Medulla oblongata (tissue), 1 donor: Measurements from ENCODE around the gene RENBP.

Experiments
- DNase-seq: peaks from one replicate; pipeline ENCODE4 v3.0.0-alpha.2; 2015; ENCODE audit errors: extremely low spot score

RENBP gene

DNA sequence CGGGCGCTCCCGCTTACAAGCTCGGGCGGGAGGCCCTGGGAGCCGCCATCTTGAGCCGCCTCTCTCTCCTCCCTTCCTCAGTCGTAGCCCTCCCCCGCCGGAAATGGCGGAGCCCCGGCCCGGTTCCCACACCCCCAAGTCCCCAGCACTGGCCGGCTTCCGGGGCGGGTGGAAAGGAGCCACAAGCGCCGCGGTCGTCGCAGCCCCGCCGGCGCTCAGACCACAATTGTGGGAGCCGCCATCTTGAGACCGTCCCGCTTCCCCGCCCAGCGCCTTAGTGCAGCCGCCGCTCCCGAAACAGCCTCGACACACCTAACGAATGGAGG lies 26.6 kb upstream of the RENBP start:
- DNase-seq, result peak; percentile 91

DNA sequence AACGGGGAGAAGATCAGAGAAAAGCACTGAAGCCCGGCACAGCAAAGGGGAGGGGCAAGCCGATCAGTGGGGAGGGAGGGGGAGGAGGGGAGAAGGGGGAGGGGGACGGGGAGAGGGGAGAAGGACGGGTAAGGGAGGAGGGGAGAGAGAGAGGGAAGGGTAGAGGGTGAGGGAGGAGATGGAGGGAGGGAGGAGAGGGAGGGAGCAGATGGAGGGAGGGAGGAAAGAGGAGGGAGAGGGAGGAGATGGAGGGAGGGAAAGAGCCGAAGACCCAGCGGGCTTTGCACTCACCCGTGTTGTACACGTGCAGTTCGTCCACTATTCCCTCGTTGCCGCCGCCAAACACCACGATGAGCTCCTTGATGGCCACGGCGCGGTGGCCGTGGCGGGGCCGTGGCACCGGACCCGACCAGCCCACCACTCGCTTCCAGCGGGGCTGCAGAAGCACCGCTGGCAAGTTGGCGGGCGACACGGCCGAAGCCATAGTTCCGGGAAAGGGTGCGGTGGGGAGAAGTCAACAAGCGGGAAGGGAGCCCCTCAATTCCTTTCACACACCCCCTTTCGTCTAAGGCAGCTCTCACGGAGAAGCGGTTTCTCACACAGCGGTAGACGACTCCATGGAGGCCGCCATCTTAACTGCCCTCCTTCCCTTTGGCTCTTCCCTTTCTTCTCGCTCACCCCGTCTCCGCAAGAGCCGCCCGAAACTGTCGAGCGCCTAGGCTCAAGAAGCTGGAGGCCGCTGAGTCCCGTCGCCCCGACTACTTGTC lies 26.1 kb upstream of the RENBP start:
- peak; percentile 56 for DNase-seq

DNA sequence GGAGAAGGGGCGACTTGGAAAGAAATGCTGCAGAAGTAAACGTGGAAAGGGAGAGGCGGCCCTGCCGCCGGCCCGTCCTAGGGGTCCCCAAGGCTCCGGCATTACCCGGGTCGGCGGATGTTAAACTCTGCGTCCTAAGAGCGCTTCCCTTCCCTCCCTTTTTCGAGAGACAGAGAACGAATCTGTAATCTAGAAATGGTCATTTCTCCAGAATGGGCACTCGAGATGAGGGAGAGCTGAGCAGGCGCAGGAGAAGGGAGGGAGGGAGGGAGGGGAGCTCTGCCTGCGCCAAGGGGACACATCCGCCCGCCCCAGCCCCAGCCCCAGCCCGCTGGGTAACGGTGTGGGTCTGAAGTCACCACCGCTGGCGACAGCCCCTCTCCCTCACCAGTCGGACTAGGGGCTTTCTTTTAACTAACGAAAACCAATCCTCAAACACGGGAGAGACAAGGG lies 25.5 kb upstream of the RENBP start:
- DNase-seq, result peak; percentile 61

DNA sequence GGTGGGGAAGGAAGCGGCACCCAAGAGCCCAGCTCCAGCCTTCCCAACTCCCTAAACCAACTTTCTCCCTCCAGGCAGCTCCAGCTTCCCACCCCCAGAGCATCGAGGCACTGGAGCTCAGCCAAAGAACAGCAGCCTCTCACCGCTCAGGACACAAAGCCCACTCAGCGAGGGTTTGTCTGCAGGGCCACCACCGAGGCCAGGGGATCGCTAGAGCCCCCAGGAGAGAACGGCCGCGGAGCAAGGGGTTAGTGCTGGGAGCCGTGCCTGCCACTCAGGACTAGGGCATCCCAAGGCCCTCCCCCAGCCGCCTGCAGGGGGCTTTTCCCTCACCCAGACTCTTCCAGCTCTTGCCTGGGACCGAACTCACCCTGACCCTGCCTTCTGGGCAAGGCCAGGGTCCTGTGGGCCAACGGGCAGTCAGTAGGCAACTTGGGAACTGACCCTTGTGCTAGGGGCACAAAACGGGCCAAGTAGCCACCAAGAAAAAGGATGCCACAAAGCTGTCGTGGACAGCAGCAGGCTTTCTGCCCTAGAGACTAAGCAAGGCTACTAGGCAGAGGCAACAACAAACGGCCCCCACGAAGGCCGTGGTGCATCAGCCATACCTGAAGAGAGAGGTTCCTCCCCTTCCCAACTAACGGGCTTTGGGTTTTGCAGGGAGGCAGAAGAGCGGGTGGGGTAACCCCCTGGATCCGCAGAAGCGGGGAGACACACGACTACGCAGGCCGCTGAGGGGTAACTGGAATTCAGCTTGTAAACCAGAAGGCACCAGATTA lies 24.9 kb upstream of the RENBP start:
- DNase-seq, result no peak

DNA sequence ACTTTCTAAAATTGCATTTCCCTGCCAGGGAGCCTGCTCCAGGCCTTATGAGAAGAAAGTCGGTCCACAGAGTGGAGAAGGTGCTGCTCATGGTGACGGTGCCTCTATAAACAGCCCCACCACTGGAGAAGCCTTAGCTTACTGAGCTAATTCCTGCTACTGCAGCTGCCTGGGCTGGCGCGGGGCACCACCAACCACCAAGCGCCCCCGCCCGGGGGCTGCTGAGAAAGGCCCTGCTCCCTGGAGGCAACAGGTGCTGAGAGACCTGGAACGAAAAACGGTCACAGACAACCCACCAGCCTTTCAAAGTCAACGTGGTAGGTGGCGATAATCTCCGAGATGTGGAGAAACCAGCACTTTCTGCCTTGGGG lies 24.3 kb upstream of the RENBP start:
- no peak for DNase-seq

DNA sequence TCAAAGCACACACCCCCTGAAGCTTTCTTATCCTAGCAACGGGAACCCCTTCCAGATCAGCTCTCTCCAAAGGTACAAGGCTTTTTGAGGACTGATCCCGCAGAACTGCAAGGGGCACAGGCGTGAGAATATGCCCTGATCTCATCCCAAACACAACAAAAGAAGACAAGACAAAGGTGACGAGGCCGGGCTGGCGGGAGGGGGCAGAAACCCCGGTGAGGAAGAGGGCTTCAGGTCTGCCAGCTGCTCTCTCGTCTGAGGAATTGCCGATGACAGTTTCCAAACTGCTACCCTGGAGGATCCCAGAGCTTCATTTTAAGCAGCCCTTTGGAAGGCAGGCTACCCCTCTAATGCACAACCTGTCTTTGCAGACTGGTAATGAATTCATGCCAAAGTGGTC lies 23.8 kb upstream of the RENBP start:
- no peak for DNase-seq

DNA sequence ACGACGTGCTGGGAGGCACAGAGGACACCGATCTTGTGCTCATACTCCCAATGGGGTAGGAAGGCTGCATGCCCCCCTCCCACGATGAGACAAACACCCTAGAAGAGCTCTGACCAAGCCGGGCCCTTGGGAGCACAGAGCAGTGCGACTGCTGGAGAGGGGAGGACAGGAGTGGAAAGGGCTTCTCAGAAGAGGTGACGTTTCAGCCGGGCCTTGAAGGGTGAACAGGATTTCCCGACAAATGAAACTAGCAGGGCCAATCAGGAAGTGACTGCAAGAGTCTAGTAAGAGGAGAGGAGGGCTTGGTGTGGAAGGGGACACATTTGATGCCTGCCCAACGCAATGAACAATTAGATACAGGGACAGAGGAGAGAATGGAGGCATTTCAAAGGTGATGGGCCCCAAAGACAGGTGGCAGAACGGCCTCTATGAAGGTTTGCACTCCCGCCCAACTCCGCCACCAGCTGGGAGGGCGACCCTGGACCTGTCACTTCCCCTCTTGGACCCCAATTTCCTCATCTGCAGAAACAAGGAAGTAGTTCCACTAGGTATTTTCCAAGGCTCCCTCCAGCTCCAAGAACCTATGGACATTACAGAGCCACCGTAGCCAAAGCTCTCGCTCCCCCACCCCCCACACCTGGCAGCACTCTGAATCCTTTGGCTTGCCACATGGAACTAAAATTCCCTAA lies 23.2 kb upstream of the RENBP start:
- DNase-seq, result no peak

DNA sequence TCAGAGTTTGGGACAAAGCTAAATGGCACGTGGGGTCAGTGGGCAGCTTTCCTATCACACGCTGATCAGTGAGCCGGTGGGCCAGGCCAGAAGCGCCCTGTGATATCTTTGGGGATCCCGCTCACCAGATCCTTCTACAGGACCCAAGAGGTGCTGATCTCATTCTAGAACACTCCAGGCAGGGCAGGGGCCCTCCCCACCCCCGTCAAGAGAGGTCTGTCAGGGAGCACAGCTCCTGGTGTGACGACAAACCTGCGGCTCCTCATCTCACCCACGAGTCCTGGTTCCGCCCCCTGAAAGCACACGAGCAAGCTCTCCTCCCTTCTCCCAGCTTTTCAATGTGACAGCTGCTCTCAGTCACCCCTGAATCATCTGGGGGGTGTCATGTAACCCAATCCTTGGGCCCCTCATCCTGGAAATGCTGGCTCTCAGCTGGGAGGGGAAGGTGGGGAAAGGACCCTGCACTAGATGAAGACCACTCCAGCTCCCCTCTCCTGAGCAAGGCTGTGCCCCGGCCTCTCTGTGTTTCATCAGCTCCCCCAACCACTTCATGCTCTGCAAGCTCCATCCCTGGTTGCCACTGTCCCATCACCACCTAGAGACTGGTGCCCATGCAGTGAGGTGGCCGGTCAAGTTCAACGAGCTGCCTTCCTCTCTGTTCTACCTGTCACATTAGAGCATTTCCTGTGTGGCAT lies 22.5 kb upstream of the RENBP start:
- no peak for DNase-seq

DNA sequence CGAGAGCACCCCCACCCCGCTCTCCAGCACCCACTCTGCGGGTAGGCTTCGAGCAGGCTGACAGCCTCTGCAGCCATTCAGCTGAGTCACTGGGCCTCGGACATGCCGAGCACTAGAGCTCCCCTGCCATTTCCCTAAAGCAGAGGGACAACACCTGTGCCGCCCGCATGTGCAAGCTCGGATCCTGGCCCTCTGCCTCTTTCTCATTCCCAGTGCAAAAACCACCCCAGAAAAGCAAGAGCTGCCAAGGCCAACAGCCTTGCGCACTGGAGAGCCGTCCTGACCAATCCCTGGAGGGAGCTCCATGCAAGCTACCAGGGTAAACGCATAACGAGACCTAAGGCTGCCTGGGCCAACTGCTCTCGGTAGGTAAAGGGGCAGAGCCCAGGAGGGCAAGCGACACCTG lies 21.8 kb upstream of the RENBP start:
- no peak for DNase-seq

DNA sequence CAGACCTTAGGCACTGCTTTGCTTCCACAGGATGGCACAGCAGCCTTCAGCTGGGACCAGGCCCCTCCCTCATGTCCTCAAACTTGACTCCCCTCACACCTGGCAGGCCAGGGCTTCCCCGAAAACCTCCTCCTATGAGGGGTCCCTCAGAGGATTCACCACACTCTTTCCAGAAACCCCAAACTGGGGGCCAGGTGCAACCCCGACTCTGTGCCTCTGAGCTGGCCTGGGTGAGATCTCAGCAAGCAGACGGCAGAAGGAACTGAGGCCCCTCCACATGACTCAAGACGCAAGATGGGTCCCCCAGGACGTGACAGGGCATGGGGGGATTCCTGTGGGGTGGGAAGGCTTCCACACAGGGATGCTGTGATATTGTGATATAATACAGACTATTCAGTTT lies 21.0 kb upstream of the RENBP start:
- no peak for DNase-seq

DNA sequence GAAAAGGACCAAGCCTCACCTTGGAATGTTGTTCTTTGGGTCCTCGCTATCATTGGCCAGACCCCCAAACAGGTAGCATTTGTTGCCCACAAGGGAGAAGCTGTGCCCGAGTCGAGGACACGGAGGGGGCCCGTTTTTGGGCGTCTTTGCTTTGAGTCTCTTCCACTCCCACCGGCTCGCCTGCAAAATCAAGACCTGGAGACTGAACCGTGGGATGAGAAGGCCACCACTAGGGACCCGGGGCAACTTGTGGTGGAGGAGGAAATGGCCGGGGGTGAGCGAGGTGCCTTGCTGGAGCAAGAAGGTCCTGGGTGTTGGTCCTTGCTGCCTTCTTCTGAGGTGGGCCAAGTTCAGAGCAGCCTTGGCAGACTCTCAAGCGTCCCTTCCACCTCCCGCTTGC lies 19.7 kb upstream of the RENBP start:
- no peak for DNase-seq

DNA sequence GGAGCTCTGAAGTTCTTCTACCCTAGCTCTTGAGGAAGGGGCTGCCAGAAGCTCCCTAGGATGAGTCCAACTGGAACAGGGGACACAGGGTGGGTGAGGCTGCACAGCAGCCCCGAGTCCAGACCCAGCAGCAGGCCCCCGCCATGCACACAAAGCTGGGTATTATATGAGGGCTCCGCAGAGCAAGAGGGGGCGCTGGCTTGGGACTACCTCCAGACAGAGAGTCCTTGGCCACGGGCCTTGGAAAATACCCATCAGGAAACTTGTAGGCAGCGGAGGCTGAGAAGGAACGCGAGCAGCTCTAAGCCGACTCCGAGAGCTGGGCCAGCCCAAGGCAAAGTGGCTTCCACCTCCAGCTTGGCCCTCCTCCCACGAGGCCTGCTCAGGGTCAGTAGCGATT lies 19.1 kb upstream of the RENBP start:
- no peak for DNase-seq

DNA sequence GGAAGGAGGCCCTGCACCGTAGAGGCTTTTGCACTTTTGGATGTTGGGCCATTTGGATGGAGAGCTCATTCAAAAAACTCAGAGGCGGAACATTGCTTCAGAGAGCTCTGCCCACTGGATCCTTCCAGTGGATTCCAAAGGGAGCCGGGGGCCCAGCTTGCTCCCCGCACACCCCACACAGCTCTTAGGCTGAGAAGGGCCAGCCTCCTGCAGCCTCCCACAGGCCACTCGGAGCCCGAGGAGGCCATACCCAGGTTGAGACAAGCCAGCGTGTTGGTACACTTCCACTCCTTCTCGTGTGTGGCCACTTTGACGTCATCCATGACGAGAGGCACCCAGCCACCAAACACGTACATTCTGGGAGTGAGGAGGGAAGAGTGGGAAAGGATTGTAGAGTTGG lies 16.8 kb upstream of the RENBP start:
- no peak for DNase-seq

DNA sequence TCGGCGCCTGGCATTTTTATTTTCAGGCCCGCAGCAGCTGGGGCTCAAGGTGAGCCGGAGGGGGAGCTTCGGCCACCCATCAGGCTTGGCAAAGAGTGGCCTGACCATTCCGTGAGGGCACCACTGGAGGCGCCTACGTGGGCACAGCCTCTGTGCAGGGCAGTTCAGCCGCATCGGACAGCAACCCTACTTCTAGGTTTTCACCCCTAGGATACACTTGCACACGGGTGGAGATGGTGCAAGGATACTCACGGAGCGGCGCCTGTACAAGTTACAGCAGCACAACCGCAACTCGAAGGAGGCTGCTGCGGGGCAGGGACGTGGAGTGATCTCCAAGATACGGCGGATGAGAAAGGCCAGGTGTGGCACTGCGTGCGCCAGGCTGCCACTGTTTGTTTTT lies 16.3 kb upstream of the RENBP start:
- DNase-seq, result no peak

DNA sequence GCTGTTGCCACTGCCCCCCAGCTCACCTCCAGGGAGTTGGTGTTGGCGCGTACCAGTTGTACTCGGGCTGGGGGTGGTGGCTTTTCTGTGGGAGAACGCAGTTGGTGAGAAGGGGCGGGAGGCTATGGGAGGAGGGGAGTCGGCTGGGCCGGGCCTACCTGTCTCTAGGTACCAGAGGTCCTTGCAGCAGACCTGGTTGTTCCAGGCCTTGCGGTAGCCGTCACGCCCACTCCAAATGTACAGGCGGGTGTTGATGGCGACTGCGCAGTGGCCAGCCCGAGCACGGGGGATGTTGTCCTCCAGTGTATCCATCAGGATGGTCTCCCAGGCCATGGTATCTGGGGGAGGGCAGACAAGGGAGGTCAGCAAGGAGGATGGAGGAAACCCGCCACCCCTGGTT lies 15.6 kb upstream of the RENBP start:
- no peak for DNase-seq

DNA sequence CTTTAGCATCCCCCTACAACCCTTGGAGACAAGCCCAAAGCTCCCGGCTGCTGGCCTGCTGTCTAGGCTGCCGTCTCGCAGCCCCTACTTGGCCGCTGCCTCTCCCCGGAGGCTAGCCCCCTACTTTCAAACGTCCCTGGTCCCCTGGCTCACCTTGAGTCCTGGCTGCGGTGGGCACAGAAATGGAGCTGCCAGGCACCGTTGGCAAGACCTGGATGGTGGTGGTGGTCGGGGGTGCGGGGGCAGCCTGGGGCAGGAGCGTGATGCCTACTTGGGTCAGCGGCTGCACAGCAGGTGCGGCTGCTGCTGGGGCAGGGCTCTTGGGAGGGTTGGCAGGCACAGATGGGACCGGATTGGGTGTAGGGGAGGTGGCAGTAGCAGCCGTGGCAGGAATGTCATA lies 15.2 kb upstream of the RENBP start:
- DNase-seq, result no peak

DNA sequence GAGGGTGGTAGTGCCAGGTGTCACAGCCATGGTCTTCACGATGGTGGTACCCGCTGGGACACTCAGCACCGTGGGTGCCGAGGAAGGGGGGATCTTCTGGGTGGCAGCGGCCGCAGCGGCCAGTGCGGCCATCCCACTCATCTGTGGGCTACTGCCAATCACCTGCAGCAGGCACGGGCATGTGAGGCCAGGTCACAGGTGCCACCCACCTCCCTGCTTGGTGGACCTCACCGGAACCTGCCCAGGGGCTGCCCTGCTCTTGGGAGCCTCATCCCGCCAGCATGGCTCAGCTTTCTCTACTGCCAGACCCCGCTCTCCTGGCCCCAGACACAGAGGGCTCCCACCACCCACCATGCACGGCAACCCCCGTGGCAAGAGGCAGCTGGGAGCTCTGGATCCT lies 14.2 kb upstream of the RENBP start:
- DNase-seq, result no peak

DNA sequence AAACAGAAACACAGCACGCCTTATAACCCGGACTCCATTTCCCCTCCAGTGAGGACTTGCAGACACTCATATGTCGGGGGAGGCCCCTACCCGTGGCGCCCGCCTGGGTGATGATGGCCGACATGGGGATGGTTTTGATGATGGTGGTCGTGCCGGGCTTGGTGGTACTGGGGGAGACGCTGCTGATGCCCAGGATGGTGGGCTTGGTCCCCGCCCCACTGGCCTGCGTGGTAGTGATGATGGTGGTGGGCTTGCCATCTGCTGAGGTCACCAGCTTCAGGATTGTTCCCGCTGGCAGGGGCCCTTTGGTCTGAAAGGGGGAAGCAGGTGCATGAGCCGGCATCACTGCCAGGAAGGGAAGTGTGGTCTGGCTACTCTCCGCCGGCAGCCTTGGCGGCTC lies 12.8 kb upstream of the RENBP start:
- DNase-seq, result no peak

DNA sequence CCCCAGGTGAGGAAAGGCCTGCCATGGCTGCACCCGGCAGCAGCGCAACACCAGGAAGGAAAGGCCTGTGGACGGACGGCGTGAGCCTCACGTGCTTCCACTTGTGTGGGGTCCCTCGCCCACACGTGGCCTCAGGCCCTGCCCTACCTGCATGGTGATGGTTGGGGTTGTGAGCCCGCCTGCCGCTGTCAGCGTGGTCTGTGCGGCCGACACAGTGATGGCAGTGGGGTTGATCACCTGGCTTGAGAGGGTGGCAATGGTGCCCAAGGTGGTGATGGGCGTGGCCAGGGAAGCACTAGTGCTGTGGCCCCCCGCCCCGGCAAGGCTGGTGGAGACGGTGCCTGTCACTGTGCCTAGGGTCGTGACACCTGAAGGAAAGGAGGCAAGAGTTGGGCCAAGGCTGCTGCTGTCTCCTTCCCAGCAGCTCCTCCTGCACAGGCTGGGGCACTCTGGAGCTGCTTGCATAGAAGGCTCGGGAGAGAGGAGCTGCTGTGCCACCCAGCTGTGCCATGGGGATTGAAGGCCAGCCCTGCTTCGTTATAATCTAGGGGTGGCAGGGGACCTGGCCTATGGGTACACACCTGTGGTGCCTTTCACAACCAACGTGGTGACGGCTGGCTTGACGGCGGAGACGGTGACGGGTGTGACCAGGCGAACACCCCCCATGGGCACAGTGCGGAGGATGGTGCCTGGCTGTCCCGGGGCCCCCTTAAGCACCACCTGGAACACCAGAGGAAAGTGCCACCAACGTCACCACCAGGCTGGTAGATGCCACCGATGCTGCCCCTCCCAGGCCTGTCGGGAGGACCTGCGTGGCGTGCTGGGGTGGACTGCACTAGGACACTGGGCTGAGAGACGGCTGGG lies 11.8 kb upstream of the RENBP start:
- DNase-seq, result no peak

DNA sequence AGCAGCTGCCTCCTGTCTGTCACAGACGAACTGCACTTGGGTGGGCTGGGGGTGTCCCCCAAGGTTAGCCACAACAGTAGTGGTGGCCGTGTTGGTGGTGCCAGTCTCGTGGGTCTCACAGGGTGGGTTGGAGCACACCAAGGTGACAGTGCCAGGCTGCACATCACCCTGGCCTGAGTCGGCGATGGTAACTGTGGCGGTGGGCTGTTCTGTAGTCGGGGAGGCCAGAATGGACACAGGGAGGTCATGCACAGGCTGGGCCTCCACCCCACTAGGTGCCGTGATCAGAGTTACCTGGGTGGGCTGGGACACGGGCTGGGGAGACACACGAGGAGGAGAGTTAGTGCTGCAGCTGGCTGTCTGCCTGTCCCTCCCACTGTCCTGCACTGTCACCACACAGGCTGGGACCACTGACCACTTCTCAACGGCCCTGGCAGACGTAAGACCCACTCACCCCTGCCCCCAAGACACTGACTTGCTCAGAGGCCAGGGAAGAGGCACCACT lies 10.8 kb upstream of the RENBP start:
- DNase-seq, result no peak

DNA sequence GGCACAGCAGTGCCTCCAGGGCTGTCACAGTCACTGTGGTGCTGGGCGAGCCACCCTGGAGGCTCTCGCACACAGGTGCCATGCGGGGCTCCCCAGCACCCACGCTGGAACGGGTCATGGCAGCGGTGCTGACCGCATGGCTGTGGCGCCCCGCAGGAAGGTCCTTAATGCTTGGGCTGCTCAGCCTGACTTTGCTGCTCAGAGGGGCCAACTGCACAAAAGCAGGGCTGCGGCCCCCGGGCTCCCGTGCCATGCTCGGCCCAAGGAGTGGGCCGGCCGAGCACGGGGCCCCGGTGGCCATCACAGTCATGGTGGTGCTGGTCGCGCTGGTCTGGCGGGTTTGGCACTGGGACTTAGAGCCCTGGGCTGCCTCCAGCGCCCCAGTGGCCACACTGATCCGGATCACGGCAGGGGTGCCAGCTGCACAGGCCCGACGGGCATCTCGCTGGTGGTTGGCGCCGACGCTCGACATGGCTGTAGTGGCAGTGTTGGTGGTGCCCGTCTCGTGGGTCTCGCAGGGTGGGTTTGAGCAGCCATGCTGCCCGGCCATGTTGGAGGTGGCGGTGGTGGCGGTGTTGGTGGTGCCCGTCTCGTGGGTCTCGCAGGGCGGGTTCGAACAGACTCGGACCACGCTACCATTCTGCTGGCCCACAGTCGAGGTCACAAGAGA lies 10.2 kb upstream of the RENBP start:
- no peak for DNase-seq
